ENCODE measurements around the gene WDHD1.
"Not testable (repeated sequence)": the region's sequence is repeated elsewhere in the genome, so short reads cannot be mapped to it uniquely, and the experiment has no call there.

GRCh38 chr14:55037995-55038394, 11.1 kb upstream of the WDHD1 start:
- TF ChIP-seq POLR2A (IDR thresholded peaks at IDR 0.05); CTCF (IDR thresholded peaks at IDR 0.05 in 8 of 11, conservative IDR thresholded peaks at IDR 0.05 in 3 of 11); POLR2AphosphoS5 (IDR thresholded peaks at IDR 0.05): not testable (repeated sequence)
